PFSK-1 (cell line): ENCODE measurements around the gene METAP1.

Source experiments
- POLR2AphosphoS5 ChIP-seq: IDR thresholded peaks from 2 replicates; pipeline ENCODE4 v1.6.1; 2012; ENCODE audit warnings: low read depth, mild to moderate bottlenecking, control low read depth, low read length, moderate library complexity
- SIN3A ChIP-seq: IDR thresholded peaks from 2 replicates; pipeline ENCODE4 v1.6.1; 2012; ENCODE audit warnings: mild to moderate bottlenecking, low read length, moderate library complexity, borderline replicate concordance; ENCODE audit not compliant: insufficient read depth
- TAF1 ChIP-seq: IDR thresholded peaks from 2 replicates; pipeline ENCODE4 v1.6.1; 2012; ENCODE audit warnings: low read length, control low read depth, borderline replicate concordance; ENCODE audit not compliant: insufficient read depth
- TF ChIP-seq, protein P1 (sequence below), 2 experiments: IDR thresholded peaks; 2 replicates each; pipeline versions ENCODE4 v1.6.1 to v1.8.0; 2011 to 2012; ENCODE audit warnings: low read depth in 2 of 2, low read length in 2 of 2, control low read depth in 1 of 2, inconsistent platforms in 1 of 2, mild to moderate bottlenecking in 1 of 2, moderate library complexity in 1 of 2; ENCODE audit not compliant: insufficient read depth in 1 of 2

GRCh38 chr4:99022566-99022965 is 27.0 kb downstream of the METAP1 start:
- no peak for TF ChIP-seq TAF1
- no peak for TF ChIP-seq SIN3A
- no peak for TF ChIP-seq POLR2AphosphoS5
- TF ChIP-seq, protein P1, sequence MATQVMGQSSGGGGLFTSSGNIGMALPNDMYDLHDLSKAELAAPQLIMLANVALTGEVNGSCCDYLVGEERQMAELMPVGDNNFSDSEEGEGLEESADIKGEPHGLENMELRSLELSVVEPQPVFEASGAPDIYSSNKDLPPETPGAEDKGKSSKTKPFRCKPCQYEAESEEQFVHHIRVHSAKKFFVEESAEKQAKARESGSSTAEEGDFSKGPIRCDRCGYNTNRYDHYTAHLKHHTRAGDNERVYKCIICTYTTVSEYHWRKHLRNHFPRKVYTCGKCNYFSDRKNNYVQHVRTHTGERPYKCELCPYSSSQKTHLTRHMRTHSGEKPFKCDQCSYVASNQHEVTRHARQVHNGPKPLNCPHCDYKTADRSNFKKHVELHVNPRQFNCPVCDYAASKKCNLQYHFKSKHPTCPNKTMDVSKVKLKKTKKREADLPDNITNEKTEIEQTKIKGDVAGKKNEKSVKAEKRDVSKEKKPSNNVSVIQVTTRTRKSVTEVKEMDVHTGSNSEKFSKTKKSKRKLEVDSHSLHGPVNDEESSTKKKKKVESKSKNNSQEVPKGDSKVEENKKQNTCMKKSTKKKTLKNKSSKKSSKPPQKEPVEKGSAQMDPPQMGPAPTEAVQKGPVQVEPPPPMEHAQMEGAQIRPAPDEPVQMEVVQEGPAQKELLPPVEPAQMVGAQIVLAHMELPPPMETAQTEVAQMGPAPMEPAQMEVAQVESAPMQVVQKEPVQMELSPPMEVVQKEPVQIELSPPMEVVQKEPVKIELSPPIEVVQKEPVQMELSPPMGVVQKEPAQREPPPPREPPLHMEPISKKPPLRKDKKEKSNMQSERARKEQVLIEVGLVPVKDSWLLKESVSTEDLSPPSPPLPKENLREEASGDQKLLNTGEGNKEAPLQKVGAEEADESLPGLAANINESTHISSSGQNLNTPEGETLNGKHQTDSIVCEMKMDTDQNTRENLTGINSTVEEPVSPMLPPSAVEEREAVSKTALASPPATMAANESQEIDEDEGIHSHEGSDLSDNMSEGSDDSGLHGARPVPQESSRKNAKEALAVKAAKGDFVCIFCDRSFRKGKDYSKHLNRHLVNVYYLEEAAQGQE (IDR thresholded peaks at IDR 0.05; ENCODE audit: insufficient read depth in 1 of 2, low read depth in 2 of 2, low read length in 2 of 2) = no peak
